Measurements from ENCODE around the gene EXOC3L1.

Gene EXOC3L1

DNA sequence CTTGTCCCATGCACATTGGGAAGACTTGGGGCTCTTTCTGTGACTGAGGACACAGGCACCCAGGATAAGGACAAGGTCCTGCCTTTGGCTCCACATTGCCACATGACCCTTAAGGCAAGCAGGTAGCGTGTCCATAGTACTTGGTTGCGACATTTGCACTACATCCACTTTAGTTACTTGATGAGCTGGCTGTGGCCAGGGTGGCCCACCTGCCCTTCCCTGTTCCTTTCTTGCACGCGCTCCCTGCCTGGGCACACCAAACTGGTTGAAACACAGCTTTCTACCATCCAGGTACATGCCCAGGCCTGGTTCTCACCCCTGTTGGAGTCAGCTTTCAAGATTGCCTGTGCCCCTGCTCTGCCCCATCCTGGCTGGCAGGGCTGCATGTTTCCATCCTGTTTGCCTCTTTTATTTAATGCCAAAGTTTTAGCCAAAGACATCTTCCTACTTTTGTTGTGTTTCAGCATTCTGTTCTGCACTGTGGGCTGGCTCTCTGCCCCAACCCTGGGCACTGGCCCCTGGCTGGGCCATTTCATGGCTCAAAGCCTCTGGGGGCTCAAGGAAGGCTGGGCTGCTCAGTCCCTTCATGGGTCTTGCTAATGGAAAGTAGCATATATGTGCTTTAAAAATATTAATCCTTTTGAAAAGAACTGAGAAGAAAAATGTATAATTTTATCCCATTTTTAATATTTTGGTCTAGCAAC lies 42.3 kb downstream of the EXOC3L1 start:
- DNase-seq (ENCODE audit: low spot score), result no peak

DNA sequence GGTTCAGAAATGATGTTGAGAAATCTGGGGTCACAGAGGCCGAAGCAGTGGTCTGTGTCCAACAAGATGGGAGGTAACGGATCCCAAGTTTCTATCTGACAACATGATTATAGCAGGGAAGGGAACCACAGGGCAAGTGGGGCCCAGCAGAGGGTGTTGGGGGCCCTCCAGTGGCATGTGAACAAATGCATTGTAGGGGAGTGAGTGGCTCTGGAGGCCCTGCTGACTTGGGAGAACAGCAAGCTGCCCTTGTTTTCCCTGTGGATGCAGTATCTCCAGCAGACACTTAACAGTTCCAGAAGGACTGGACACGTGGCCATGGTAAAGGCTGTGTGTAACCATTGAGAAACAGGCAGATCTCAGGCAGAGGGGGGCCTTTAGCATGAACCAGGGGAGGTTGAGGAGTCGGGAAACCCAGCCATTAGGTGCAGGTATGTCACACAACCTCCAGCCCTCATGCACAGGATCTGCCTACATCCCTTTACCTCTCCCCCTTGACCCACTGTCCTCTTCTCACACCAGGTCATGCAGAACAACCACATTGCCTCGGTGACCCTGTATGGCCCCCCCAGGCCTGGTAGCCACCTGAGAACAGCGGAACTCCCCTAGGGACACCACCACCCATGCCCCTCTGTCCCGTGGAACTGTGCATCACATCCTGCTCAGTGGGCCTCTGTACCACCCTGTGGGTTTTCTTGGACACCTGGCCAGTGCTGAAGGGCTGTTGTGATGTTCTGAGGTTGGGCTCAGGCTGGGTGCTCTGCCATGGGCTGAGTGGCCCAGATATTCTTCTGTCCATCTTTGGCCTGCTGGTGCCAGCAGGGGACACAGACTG lies 43.2 kb downstream of the EXOC3L1 start:
- DNase-seq (ENCODE audit: low spot score), result no peak

DNA sequence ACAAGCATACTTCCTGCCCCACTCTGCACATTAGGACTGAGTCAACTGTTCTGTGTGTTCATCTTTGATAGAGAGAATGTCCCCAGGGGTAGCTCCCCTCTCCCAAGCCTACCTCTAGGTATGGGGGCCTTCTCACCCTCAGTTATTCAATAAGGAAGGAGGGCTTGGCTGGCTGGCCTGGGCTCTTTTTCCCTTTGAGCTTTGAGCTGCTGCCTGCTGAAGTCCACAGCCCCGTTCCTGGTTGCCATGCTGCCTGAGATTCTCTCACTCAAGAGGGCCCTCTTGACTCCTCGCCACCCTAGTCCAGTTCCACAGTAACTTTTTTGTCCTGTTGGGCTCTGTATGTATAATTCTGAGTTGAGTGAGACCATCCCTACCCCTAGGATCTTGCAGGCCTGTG lies 44.2 kb downstream of the EXOC3L1 start:
- no peak for DNase-seq (ENCODE audit: low spot score)

DNA sequence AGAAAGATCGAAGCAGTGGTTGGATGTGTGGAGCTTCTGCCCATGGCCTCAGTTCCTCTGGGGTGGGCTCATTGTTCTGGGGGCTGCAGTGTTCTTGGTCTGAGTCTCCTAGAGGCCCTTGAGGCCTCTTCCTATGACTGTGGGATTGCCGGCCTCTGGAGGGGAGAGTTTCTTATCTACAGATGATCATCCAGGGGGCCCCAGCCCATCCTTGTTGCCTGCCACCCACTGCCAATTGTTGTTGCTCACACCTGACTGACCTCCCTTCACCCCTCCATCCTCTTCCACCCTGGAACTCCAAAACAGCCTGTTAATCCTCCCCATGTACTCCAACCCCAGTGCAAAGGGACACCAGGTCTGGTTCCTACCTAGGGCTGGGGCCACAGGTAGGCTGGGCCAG lies 45.0 kb downstream of the EXOC3L1 start:
- no peak for DNase-seq (ENCODE audit: low spot score)

DNA sequence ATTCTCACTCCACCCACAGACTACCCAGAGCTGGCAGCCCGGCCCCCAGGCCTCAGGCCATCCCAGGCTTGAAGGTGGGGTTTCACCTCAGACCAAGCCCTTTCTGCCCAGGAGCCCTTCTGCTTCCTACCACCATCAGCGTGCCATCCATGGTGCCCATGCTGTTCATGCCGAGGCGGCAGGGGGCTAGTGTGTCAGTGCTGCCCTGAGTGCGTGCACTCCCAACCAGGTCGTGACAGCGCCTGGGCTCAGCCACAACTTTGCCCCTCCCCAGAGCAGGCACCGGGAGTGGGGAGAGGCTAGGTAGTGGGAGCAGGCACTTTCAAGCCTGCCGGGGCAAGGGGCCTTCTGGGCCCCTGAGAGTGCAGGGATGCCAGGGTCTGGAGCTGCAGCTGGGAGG lies 47.6 kb downstream of the EXOC3L1 start:
- no peak for DNase-seq (ENCODE audit: low spot score)

DNA sequence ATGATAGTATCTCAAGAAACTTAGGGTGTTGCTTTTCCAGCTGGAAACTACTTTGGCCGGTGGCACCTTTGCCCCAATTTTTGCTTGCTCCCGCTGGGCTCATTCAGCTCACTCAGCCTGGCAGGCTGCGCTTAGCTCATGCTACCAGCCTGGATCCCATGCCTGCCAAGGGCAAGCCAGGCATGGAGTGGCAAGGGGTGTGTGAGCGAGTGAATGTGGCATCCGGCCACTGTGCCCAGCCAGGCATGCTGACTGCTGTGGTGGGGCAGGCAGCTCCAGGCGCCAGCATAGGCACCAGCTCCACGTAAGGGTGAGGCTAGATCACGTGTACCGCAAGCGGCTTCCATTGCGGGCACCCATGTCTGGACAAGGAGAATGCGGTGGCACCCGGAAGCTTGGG lies 48.5 kb downstream of the EXOC3L1 start:
- DNase-seq (ENCODE audit: low spot score), result no peak

DNA sequence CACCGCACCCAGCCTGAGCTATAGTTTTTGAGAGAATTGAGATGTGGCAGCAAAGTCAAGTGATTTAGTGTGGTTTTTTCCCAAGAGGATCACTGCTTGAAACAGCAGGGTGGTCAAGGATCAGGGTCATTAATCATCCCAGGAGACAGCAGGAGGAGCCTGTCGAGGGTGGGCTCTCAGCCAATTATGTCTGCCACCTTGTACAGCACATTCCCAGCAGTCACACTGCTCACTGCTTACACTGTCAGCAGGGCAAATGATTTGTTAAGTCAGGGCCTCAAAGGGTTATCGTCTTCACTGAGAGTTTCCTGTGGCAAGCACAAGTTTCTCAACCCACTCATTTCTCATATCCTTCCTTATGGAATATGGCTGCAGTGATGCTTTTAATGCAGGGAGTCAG lies 52.3 kb downstream of the EXOC3L1 start:
- DNase-seq (ENCODE audit: low spot score), result no peak
